H4 (cell line): ENCODE measurements around the gene MSI2. TPM values are rescaled to one million over a fixed set of nuclear protein-coding genes. Genes with fewer than 3 reads are reported as not detected.

Experiments used
- DNase-seq: peaks from one replicate; pipeline ENCODE4 v3.0.0-alpha.2; 2015; ENCODE audit warnings: low spot score
- total RNA-seq: library from RNA; depleted of rRNA; stranded (reverse); fragments of >200 nt; shearing (Covaris generic); gene quantifications from 2 replicates; pipeline ENCODE4 v1.2.3, GENCODE V29; 2014

Gene MSI2
- total RNA-seq, 1 experiment from 2014 or later = 27.7 TPM

DNA sequence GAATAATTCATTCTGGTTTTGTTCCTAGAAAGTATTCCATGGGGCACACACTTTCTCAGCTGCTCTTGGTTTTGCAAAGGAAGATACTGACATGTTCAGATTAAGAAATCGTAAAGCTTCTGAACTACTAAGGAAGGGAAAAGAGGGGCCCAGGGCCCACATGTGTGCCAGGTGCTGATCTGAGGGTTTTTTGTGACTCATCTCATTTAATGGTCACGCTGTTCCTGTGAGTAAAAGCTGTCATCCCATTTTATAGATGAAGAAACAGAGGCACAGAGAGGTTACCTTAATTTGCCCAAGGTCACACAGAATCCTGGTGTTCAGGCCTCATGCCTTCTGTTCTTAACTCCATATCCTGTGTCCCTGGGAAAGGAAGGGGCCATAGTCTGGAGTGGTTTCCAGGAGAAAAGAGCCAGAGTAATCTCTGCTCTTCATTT, 113.2 kb downstream of the MSI2 start:
- no peak for DNase-seq

DNA sequence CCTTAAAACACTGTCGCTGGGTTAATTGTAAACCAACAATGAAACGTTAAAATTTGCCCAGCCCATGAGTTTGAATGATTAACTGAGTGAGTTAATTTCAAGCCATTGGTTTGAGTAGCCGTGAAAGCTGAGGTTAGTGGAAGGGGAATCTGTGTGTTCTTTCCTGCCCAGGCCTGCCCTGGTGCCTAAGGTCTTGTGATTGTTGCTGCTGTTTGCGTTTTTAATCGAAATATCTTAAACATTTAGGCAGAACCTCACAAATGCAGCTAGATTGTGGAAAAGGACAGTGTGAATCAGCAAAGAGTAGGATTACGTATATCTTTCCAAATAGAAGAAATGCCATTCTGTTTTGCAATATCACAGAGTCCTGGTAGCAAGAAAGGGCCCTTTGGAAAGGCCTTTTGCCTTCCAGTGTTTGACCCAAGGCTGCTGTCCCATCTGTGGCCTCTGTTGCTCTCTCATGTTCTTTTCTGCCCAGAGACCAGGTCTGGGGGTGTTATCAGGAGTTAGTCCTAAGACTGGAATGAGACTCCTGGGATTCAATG, 113.8 kb downstream of the MSI2 start:
- DNase-seq = peak; percentile 68

DNA sequence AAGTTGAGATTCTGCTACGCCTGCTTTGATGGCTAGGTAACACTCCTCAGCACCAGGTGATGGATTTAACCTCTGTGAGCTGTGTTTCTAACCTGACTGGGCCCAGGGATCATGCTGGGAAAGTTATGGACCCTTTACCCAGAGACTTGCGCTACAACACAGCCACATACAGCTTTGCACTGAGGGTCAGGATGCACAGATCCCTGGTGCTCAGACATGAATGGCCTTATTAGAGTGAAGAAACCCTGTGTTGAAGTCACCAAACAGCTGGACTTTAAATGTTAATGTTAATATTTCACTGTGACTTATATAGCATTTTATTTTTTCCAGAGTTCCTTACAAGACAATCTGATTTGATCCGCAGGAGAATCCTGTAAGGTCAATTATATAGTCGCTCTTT, 114.3 kb downstream of the MSI2 start:
- DNase-seq = no peak

DNA sequence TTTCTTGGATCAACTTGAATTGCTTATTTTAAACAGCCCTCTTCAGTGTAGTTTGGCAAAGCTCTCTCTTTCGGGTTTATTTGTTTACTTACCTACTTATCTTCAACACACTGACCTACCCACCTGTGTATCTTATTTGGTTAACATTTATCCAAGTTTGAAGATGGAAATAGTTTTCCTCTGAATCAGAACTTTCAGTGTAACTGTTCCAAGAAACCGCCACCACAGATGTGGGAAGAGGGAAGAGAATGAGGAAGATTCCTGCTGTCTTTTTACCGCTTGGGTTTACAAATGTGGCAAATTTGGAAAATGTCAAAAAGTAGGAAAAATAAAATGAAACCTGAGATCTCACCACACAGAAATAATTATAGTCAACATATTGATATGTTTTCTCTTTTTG, 115.8 kb downstream of the MSI2 start:
- DNase-seq = peak; percentile 55

DNA sequence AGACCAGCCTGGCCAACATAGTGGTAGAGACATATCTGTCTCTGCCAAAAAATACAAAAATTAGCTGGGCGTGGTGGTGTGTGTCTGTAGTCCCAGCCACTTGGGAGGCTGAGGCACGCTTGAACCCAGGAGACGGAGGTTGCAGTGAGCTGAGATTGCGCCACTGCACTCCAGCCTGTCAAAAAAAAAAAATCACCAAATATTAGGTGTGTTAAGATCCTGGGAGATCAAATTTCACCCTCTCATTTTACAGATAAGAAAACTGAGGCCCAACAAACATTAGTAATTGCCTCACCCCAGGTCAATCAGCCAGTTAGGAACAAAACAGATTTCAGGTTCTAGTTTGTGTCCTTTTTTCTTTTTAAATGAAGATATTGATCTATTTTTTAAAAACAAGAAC, 116.7 kb downstream of the MSI2 start:
- DNase-seq = no peak

DNA sequence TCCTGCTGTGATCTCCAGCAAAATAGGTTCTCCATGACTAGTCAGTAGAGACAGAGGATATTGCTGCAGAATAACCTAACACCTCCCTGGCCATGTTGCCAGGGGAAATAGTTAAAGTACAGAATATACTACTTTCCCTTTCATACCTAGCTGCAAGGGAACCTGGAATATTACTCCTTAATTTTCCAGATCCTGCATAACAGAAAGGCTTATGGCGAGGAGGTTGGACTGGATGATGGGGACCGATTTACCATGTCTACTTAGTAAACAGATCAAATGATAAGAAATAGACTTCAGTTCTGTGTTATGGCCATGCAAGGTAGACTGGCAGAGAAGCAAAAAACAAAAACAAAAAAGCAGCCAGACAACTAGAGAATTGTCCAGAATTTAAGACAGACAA, 117.4 kb downstream of the MSI2 start:
- no peak for DNase-seq

DNA sequence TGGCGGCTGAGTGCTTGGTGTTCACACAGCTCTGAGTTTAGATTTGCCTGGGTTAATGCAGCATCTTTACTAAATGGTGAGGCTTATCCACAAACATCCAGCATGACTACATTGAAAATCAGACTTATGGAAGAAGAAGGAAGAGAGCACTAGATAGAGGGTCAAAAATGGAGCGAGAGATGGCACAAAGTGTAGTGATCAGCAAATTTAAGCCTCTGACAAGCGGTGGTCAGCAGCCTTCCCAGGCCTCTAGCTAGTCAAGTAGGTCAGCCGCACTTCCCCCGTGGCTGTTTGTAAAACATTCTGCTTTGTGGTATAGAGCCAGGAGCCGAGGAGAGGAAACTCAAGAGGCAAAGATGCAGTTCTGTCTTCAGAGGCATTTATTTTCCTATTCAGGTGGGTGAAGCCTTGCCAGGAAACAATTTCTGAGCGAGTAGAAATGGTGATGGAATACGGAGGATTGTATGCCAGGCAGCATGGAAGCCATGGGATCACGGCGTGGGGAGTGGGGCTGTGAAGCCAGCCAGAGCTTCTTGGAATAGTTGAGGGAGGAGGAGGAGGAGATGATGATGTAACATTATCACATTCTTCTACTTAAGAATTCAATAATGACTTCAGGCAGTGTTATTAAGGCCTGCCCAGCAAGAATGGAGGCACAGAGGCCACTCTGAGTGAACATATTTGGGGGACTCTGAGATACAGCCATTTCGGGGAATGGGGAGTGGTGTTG, 118.9 kb downstream of the MSI2 start:
- no peak for DNase-seq

DNA sequence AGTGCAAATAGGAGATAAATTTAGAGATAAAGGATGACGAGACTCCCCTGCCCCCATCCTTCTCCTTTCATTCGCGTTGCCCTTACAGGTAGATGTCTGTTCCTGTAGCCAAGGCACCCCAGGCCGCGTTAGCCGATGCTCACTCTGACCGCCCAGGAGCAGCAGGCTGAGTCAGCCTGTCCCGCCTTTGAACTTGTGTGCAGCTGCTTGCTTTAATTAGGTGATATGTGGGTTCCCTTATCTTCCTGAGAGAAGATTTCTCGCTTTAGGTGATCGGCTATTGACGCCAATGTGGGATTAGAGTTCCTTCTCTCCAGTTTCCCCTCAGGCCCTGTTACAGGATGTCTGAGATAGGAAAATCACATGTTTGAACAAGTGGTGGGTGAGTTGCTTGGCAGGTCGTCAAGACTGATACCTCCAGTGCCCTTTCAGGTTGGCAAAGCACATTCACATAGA, 119.5 kb downstream of the MSI2 start:
- no peak for DNase-seq

DNA sequence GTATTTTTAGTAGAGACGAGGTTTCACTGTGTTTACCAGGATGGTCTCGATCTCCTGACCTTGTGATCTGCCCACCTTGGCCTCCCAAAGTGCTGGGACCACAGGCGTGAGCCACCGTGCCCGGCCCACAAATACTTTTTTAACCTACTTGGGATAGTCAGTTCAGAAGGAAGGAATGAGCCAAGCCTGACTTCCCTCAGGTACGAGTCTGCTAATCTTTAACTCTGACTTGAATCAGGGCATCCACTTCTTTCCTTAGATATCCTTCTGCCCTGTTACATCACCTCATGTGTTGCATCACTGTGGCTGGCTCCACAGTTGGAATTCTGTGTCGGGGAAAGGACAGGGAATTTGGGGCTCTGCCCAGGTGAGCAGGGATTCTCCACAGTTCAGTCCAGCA, 120.8 kb downstream of the MSI2 start:
- DNase-seq = no peak

DNA sequence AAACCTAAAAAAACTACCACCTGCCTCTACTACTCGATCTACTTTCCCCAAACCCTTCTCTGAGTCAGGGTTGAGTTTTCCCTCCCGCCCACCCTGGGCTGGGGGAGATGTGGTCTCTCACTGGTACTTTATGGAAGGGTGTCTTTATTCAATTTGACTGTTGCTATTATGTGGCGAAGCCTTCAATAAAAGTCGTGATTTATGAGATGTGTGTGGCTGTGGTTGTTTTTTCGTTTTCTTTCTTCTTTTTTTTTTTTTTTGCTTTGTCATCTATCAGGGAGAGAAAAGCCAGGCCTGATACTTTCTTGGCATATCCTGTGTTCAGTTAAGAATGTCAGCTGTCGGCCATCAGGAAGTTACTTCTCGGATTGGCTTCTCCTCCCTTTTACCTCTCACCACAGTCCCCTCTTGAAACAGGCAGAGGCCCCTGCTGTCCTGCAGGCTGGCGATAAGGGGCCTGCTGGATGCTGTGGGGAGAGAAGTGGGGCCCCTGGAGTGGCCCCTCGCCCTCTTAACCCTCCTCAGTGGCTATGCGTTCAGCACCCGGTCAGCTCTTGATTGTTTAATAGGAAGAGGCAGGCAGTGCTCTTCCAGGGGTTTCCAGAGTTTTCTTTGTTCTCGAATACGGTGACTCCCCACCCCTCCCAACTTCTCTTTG, 123.0 kb downstream of the MSI2 start:
- no peak for DNase-seq

DNA sequence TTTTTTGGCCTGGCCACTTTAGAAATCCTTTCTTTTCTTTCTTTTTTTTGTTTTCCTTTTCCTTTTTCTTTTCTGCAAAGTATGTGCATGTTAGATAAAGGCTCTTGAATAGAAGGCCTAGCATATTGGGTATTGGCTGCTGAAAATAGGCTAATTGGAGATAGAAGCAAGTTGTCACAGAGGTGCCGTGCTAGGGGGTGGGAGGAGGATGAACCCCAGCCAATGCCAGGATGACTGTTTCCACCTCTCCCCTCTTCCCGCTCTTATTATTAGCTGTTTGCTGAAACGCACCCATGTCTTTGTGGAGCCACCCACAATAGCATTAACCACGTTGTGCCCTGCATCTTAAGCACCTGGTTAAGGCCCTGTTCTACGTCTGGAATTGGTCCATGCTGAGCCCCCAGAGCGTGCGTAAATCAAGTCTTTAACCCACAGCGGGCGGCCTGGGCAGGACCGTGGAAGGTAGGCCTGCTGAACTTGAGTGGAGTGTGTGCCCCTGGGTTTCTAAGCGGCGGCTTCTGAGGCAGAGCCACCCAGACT, 123.6 kb downstream of the MSI2 start:
- no peak for DNase-seq

DNA sequence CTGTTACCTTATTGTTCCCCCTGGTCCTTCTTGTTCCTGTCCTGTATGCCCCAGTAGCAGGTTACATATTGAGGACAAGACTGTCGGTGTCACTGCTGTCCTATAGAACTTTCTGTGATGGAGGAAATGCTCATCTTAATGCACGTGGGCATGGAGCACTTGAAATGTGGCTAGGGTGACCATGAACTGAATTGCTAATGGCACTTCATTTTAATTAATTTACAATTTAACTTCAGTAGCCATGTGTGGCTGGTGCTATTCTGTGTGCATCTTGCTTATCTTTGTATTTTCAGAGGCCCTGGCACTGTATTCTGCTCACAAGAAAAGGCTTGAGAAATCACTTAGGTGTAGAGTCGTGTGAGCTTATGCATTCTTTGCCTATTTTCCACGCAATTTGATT, 125.2 kb downstream of the MSI2 start:
- no peak for DNase-seq

DNA sequence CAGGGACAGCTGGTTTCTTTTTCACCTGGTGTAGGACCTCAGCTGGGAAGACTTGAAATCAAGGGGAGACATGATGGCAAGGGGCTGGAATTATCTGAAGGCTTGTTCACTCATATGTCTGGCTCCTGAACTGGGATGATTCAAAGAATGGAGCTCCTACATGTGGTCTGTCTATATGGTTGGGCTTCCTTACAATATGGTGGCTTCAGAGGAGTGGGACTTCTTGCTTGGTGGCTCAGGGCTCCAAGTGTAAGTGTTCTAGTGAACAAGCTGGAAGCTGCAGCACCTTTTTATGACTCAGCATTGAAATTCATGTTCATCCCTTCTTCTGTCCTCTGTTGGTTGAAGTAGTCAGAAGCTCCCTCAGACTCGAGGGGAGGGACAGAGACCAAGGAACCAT, 127.9 kb downstream of the MSI2 start:
- no peak for DNase-seq

DNA sequence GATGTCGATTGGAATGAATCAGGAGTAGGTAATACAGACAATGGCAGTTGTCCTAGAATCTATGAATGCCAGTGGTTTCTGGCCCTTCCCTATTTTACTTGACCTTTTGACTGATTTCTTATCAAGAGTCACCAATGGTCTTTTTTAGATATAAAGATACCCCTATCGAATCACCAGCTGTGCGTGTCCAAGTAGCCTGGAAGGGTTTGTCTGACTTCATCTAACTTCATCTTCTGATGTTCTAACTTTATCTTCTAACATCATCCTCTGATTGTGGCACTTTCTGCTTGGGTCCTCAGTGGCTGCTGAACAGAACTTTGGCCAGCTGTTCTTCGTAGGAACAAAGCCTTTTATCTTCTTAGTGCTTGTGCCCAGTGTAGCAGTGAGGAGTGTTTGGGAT, 129.7 kb downstream of the MSI2 start:
- DNase-seq = no peak

DNA sequence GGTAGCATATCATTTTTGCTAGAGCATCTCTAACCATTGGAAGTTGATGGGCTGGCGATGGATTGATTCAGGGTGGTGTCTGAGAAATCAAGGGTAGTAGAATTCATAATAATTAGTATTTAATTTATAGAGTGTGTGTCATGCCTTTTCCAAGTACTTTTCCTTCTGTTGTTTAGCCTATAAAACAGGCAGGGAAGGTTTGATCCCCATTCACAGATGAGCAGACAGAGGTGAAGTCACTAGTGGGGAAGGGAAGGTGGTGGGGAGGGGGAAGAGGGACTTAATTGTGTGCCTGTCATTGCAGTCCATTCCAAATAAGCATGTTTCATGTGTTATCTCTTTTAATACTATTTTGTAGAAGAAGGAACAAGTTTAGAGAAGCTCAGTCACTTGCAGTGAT, 131.3 kb downstream of the MSI2 start:
- no peak for DNase-seq

DNA sequence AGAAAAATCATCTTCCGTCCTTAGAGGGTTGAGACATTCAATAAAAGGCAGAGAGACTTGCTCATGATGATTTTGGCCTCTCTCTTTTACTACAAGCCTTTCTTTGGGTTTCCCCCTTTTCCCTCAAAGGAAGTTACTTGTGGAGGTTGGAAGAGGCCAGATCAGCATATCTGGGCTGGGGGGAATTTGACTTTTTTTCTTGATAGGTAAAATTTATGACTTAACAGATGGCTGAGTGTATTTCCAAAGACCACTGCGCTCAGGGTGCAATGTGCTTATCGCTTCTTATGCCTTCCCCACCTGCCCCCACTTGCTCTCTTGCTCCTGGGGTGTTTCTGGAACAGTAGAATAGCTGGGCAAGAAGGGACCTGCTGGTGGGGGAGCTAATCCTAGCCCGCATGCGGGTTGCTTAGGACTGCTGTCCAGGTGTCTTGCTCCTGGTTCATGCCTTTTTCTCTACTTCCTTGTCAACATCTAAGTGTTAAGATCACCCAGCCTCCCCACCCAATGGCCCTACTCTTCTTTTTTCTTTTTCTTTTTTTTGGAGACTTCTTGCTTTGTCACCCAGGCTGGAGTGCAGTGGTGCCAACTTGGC, 131.9 kb downstream of the MSI2 start:
- no peak for DNase-seq

DNA sequence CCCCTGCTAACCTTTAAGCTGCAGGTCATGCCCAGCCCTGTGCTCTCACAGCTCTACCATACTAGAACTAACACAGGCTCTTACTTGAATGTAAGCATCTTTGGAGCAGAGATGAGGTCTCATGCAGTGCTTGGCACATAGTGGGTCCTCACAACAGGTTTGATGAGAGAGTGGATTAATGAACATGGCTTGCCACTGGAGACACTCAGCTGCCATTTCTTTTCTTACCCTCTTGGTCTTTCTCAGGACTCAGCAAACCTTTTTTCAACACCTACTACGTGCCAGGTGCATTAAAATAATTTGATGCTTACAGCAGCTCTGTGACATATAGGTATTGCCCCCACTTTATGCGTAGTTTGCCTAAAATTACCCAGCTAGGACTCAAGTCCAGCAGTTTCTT, 133.2 kb downstream of the MSI2 start:
- no peak for DNase-seq

DNA sequence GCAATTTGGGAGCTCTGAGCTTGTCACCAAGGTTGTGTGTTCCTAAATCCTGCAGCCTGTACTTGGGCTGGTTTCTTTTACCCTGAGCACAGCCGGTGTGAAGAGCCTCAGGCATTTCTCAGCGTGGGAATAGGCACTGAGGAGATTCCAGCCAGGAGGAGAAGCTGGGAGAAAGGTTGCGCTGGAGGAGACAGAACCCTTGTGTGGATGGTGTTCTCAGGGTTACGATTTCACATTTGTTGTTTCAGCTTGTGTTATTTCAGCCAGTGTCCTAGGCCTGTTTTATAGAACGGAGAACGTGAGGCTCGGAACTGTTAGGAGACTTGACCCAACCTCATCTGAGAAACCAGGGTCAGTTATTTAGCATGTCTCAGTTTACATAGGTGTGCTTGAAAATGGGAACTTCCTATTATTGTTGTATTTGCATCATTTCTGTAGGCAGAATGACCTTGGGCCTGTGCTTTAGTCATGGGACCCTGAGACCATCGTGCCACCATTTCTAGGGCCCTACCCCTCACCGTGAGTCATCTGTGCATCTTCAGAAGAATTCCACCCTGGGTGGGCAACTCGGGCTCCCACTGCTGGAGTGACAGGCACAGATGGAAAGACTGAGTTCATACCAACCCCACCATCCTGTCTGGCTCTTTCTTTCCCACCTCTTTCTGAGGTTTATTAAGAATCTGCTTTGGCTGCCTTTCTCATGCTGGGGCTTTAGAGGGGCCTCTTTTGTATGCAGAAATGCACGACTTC, 134.9 kb downstream of the MSI2 start:
- DNase-seq = no peak

DNA sequence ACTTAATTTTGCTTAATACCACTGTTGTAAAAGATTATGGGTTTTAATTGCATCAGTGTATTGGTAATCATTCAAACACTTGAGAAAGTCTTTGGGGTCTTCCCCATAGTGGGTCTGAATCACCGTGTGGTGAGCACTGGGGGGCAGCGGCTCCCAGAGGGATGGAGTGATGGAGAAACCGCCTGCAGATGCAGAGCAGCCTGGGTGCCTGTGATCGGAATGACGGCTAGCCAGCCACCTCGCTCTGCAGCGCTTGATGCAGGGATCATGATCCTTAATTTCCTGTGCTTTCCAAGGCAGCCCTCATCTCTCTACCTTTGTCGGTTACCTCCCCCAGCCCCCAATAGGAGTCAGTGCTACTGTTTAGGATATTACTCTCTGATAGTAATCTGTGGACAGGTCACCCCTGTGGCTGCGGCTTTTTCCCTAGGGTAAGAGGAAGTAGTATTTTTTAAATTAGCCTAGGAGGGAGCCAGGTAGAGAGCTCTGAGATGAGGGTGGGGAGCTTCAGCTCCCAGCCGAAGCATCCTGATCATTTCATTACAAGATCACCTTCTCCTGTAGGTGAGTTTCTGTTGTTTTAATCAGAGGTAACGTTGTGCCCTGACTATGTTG, 135.6 kb downstream of the MSI2 start:
- no peak for DNase-seq

DNA sequence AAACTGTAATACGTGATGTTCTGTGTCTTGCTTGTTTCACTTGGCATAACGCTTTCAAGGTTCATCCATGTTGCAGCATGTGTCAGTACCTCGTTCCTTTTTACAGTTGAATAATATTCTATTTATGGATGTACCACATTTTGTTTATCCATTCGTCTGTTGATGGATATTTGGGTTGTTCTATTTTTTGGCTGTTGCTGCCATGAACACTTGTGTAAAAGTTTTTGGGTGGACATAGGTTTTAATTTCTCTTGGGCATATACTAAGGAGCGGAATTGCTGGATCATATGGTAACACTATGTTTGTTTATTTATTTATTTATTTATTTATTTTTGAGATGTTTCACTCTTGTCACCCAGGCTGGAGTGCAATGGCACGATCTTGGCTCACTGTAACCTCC, 137.0 kb downstream of the MSI2 start:
- DNase-seq = no peak

DNA sequence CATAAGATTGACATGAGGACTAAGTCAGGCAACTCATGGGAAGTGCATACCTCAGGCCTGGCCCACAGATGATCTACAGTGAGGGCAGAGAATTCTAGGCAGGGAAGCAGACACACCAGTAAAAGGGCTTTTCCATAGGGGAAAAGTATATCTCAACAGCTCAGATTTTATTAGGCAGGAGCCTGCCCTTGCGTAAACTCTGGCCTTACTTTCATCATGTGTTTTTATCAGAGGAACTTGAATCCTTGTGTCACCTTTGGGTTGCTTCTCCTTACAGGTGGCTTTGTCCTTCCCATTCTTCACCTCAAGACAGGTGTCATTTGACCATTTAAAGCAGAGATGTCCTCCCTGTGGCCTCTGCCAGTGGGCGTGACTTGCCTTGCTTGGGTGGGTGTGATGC, 138.1 kb downstream of the MSI2 start:
- DNase-seq = no peak
